NCI-H2196 (cell line): ENCODE data around the gene TEX22.

Source experiments
- DNase-seq: peaks from one replicate; lab custom pipeline; 2025; ENCODE audit not compliant: unreplicated experiment; lab: John Stamatoyannopoulos, UW

Gene TEX22

DNA sequence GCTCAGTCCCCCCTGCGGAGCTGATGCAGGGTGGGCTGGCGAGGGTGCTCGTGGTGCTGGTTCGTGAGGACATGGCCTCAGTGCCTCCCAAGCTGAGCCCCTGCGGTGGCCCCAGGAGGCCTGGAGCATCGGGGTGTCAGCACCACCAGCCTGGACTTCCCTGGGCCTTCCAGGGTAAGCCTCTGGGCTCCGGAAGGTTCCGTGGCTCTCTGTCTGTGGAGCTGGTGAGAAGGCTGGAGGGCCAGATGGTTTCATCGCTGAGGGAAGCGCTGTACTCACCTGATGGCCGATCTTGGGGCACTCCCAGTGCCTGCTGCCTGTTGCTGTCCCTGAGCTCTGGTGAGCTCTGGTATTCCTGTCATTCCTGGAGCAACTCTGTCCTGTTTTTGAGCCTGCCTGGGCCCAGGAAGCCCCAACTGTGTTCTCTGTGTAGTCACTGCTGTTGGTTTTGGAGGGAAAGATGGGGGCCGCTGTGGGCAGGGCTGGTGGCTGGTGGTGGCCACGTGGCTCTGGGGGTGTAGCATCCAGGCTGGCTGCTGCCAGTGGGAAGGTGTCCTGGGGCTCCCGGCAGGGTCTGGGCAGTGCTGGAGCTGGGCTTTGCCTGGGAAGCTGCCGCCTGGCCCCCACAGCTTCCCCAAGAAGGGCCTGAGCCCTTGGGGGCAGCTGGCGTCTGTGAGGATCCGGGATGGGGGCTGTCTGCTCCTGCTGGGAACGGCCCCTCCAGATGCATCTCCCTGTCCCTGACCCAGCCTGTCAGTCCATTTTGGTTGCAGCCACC, 39.6 kb downstream of the TEX22 start:
- DNase-seq: no peak

DNA sequence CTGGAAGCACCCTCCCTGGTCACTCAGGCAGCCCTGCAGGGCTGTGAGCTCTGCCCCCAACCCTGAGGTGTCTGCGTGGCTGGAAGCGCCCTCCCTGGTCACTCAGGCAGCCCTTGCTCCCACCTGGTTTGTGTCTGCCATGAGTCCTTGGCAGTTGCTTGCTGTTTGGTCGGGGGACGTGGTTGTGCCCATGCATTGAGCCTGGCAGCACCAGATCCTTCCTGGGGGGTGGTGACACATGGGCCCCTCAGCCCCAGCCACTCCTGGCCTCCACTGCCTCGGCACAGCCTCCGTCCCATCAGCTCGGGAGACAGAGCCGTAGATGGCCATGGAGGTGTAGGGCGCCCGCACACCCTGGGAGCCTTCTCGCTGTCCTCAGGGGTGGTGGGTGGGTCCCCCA, 40.8 kb downstream of the TEX22 start:
- no peak for DNase-seq

DNA sequence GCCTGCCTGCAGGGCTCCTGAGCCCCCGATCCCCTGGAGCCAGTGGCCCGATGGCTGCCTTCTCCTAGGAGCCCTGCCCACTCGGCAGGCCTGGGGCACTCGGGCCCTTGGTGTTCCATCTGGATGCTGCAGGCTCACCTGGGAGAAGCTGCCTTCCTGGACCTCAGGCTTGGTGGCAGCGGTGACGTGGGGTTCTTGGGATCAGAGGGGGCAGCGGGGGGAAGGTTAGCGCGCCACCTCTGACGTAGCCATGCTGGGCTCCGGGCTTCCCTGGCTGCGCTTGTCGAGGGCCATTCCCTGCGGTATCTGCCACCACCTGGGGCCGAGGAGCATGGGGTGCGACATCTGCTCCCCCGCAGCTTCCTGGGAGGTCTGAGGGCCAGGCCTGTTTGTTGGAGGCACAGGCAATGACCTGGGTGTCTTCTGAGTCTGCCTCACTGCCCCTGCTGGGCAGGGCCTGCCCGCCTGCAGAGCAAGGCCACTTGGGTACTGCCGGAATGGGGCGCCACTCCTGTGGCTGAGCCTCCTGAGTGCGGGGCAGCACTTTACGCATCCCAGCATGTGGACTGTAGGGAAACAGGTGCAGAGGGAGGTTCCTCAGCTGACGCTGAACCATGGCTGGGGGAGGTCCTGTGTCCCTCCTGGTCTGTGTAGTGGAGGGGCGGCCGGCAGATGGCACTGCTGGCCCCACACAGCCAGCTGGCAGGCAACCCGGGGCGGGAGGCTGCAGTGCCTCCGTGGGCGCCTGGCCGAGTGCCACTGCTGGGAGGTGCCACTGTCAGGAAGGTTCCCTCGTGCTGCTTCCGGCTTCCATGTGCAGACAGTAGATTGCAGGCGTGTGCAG, 41.6 kb downstream of the TEX22 start:
- DNase-seq: peak; percentile 39

DNA sequence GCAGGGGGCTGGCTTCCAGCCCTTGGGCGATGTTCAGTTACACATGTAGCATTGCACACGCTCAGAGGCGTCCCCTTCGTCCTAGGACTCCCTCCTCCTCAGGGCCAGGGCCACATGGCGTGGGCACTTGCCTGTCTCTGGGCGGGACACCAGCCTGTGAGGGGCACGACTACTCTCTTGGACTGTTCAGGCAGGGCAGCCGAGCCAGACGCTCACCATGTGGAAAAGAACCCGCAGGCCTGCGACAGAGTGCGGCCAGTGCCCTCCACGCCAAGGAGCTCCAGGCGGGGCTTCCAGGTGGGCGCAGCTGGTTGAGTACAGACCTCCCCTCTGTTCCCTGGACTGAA, 42.2 kb downstream of the TEX22 start:
- DNase-seq: no peak

DNA sequence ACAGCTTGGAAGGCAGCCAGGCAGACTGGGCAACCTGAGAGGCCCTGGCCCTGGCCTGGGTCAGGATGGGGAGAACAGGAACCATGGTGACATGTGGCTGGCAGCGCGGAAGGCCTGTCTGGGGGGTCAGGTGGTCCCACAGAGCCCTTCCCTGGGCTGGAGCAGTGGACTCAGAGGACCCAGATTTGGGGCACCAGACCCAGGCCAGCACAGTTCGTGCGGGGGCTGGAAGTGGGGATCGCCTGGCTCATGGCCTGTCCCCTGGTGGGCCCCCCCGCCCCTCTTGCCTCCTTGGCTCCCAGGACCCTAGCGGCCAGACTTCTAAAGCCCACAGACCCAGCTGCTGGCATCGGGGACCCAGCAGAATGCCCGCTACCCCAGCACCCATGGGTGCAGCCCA, 42.7 kb downstream of the TEX22 start:
- DNase-seq: no peak

DNA sequence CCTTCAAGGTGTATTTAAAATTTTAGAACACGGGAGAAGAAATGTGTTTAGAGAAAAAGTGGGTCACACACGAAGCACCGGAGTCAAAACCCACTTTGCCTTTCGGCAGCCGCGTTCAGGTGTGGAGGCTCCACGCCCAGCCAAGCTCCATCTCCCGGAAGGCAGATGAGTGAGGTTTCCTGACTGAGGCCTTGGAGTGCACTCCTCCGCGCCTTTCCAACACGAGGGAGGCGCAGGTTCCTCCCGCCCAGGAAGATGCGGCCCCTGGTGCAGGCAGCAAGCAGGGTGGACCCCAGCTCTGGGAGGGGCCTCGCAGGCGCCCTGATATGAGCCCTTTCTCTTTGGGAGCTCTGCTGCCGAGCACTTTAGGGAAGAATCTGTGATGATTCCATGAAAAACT, 43.8 kb downstream of the TEX22 start:
- no peak for DNase-seq

DNA sequence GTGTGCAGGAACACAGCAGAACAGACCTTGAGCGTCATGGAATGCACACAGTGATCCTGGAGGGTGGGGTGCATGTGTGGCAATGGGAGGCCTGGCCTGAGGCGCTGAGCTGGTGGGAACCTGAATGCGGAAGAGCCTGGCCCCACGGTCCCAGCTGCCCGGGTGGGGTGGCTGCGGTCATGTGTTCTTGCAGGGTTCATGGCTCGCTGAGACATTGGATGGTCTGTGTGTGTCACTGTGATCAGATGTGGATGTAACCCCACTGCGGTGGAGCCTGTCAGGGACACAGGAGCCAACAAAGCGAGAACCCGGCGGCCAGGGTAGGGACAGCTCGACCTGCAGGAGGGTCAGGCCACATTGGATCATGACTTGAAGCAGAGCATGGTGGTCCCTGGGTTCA, 44.5 kb downstream of the TEX22 start:
- no peak for DNase-seq

DNA sequence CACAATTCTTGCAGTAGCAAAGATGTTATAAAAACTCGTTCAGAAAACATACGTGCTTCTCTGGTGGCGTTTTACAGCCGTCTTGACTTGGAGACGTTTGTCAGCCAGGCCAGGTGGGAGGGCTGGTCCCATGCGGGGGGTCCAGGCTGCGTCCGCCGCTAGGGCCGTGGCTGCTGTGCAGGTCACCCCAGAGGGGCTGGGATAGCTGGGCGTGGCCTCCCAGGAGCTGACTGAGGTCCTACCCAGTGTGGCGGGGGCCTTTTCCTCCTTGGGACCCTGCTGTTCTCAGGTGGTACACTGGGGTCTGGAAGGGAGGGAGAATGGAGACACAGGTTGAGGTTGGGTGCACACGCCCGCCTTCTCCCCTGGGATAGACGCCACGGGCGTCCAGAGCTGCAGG, 46.5 kb downstream of the TEX22 start:
- no peak for DNase-seq

DNA sequence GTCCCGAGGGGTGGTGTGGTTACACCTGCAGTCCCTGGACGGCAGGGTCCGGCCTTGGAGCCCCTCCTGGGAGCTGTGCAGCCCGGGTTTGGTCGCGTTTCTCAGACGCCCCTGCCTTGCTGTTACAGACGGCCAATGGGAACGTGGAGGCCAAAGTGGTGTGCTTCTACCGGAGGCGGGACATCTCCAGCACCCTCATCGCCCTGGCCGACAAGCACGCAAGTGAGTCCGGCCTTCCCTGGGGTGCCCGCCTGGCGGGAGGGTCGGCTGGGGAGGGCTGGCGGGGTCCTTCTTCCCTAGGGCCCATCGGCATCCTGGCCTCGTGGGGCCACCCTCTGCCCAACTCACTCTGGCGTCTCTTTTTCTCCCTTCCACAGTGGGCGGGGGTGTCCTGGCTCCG, 47.0 kb downstream of the TEX22 start:
- no peak for DNase-seq

DNA sequence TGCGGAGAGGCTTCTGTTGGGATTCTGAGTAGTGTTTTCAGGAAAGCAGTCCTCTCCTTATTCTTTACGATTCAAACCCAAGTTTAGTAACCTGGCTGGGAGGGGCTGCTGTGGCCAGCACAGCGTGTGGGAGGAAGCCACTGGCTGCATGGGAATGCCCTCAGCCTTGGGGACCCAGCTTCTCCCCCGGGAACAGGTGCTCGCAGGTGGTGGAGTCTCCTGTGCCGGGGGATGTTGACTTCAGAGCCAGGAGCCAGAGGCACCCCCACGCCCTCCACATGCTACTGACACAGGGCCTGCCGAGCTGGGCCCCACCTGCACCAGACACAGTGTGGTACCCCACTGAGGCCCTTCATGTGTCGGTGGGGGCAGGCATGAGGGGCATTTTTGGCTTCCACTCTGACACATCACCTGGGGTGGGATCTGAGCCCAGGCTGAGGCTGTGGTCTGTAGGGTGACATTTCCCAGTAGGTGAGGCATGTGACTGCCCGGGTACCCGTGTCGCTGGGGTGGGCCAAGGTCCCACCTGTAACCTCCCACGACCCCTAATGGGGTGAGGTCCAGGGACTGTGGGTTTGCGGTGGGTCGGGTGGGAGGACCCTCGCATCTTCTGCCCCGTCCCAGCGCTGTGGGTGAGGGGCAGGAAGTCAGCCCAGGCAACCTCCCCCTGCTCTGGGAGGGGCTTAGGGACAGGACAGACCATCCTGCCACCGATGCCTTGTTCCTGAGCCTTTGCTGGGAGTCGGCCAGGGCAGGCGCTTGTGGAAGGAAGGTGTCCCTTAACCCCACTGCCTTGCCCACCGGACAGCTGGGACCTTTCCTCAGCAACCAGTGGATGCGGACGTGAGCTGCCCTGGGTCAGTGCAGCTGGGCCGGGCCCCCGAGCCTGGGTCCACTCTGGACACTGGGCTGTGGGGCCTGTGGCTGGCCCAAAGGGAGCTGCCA, 47.8 kb downstream of the TEX22 start:
- DNase-seq: no peak

DNA sequence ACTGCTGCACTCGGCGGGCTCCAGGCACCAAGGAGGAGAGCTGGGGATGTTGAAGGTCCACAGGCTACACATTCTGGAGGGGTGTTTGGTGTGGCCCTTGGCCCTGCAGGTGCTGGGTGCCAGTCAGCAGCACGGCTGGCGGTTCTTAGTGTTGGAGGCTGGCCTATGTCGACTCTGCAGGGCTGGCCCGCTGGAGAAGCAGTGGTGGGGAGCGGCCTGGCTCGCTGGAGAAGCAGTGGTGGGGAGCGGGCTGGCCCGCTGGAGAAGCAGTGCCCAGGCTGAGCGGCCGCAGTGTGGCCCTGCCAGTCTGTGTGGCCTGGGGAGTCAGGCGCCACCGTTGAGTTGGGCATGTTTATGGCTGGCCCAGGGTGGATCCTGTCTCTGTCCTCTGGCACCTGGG, 48.6 kb downstream of the TEX22 start:
- DNase-seq: no peak

DNA sequence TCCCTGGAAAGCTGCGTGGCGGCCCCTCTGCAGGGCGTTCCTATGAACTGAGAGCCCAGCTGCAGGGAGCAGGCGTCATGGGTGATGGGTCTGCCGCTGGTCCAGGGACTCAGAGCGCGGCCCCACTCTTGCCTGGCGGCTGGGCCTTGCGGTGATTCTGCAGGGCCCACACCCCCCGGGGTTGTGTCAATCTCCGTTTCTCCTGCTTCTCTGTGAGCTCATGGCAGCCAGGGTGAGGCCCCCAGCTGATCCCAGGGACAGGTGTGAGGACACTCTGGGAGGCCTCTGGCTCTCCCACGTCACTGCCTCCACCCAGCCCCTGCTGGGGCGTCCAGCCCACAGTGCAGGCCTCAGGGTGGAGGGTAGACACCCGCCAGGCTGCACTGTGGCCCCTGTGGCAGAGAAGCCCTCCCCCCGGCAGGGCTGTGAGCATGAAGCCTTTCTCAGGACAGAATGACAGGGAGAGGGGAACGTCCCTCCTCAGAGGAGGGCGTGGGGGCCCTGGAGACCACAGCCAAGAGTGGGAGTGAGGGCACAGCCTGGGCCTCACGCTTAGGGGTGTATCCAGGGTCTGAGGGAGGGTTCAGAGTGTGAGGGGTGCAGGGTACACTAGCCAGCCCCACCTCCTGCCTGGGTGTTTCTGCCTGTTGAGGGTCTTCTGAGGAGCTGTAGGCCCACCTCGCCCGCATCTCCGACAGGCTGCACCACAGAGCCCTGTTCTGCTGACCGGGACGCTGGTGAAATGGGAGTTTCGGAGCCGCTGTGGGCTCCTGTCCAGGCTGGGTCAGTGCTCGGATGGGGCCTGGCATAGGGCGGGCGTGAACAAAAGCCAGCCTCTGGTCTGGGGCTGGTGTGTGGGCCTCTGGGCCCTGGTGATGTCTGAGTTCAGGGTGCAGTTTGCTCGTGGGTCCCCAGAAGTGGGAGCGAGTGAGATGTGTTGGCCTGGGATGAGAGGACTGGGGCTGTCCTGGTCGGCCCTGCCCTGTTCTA, 49.6 kb downstream of the TEX22 start:
- DNase-seq: no peak

DNA sequence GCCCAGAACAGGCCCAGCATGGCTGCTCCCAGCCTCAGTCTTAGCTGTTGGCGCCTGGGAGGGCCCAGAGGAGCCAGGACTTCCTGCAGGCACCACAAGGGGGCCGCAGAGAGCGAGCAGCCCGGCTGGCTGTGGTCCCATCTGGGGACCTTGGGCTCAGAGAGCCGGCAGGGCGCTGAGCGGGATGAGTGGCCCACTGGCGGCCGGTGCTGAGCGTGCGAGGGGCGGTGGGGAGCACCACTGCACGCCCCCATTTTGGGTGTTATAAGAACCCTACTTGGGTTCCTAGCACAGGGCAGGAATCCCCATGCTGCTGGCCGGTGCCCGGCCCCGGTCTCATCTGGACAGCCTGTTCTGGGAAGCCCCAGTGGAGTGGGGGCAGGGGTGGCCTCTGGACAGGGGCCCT, 50.4 kb downstream of the TEX22 start:
- peak; percentile 21 for DNase-seq

DNA sequence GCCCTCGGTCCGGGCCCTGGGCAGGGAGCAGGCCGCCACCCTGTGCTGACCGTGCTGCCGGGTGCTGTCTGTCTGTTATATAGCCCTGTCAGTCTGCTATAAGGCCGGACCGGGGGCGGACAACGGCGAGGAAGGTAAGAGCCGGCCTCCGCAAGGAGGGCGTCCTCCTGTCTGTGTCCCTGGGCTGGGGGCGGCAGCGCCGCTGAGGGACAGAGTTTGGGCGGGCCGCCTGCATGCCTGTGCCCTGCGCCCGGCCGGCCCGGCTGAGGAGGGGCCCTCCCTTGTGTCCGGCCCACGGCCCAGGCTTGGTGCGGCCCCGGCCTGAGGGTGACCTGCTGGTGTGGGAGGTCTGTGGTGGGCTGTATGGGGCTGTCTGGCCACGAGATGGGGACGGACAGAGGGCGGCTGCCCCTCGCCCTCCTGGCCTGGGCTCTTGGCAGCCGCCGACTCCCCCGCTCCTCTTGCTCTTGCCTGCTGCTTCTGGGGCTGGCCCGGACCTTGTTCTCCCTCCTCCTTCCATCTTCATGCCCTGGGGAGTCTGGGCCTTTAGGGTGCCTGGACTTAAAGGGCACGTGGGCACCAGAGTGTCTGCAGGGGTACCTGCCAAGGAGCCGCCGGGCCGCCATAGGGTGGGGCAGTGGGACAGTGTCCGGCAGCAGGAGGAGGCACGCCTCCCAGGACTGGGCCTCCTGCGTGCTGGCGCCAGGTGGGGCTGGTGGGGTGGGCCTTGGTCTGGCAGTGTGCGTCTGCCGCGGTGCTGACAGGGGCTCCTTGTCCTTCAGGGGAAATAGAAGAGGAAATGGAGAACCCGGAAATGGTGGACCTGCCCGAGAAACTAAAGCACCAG, 51.2 kb downstream of the TEX22 start:
- no peak for DNase-seq

DNA sequence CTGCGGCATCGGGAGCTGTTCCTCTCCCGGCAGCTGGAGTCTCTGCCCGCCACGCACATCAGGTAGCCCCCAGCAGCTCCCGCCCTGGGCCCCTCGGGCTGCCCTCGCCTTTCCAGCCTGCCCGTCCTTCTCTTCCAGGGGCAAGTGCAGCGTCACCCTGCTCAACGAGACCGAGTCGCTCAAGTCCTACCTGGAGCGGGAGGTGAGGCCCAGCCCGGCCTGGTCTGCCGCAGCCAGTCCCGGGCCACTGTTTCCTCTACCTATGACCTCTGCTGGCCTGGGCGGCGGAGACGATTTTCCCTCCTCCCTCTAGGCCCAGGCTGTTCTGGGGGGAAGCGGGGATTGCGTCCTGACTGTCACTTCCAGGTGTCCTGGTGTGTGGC, 51.8 kb downstream of the TEX22 start:
- DNase-seq: no peak

DNA sequence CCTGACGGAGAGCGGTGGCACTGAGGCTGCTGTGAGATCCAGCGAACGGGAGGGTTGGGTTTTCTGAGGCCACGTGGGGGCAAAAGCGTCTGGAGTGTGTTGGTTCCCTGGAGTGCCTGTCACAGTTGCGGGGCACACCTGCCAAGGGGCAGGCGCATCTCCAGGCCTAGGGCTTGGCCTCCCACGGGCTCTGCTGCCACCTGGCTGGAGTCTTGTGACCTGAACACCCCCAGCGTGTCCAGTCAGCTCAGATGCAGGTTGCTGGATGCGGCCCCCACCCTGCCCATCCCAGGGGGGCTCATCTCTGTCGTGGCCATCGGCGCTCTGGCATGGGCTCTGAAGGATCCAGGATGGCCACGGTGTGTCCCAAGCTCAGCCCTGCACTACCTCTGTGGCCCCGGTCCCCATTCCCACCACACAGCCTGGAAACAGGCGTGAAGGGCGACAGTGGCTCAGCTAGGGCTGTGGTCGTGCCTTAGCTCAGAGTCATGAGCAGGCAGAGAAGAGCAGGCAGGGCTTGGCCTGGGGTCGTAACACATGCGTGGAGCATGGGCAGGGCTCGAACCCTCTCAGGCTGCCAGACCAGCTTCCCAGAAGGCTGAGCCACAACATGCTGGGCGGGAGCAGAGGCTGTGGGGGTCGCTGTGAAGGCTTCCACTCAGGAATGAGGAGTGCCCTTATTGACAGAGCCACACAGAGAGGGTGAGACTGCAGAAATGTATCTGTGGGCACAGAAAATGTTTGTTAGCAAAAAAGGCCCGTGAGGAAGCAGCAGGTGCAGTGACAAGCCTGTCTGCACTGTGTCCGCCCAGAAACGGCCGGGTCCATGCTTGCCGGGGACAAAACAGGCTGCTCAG, 52.8 kb downstream of the TEX22 start:
- DNase-seq: no peak

DNA sequence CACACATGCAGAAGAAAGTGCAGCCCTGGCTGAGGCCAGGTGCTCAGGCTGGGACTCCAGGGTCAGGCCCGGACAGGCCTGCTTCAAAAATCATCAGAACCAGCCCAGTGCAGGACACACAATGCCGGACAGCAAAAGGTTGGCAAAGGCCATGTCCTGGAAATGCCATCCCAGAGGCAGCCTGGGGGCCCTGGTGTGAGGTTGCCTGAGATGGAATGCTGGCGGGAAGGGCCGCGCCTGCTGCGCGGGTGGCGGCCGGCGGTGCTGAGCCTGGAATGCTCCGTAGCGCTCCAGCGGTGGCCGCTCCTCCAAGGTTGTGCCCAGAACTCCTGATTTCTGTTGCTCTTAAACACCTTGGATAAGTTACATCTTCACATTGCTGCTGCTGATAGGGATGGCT, 54.6 kb downstream of the TEX22 start:
- DNase-seq: no peak

DNA sequence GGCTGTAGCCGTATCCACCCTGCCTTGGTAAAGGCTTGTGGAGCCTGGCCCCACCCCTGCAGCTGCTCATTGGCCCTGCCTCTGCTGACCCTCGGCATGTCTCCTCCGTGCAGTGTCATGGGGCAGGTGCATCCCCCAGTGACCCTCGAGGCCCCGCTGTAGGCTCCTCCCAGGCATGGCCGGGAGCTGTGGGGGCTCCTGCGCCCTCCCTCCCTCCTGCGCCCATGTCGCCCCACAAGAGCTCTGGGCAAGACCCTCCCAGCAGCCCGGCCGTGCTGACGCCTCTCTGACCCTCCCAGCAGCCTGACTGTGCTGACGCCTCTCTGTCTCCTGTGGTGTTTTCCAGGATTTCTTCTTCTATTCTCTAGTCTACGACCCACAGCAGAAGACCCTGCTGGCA, 55.5 kb downstream of the TEX22 start:
- no peak for DNase-seq
